ENCODE data around the gene SLC22A14.
"Not testable (repeated sequence)": the region's sequence is repeated elsewhere in the genome, so short reads cannot be mapped to it uniquely, and the experiment has no call there.

SLC22A14 gene

DNA sequence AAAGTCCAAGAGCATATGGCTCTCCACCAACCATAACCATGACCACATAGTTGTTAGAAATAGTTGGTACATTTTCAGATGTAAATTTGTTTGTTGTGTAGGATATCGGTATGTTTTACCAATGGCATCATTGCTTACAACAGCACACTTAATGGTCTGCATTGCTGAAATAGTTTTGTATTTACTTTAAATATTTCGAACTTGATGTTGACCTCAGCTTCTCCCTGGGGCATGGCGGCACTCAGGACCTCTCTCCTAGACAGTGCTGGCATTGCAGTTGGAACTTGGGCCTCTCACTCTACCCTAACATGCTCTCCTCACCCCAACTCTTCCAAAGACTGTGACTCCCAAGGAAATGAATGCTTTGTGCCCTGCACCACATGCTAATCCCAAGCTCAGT lies 11.5 kb upstream of the SLC22A14 start:
- DNase-seq (ENCODE audit: low spot score) = no peak

DNA sequence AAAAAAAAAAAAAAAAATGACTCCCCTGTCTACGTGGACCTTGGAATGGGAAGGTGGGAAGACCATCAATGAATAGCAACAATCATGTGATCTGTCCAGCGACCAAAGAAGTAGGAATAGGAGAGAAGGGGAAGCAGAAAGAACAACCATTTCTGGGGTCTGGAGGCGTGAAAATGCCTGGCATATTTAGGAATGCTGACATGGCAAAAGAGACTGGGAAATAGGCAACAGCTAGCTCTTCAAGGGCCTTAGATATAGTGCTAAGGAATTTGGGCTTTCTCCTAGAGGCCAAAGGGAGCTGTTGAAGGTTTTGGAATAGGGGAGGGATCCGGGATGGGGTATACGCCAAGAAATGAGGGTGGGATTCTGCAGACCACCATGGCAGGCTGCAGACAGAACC lies 10.5 kb upstream of the SLC22A14 start:
- no peak for DNase-seq (ENCODE audit: low spot score)

DNA sequence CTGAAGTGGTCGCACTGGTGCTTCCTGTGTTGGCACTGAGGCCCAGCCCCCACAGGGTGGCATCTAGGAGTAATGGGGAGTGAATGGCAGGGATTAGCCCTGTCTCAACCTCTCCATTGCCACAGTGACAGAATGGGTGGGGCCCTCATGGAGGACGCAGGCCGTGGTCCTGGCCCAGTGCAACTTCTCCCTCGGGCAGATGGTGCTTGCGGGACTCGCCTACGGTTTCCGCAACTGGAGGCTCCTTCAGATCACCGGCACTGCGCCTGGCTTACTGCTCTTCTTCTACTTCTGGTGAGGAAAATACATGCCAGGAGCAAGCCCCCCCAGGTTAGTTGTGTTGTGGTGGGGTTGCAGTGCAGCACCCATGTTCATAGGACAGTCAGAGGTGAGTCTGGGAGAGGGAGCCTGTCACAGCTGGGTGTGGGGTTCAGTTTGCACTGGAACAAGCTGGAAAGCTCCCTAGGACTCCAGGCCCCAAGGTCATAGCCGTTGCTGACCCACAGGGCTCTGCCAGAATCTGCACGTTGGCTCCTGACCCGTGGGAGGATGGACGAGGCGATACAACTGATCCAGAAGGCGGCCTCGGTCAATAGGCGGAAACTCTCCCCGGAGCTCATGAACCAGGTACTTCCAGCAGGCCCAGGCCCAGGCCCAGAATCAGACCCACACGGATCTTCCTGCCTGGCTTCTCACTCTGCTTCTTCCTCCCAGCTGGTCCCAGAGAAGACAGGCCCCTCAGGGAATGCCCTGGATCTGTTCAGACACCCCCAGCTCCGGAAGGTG lies 7.0 kb upstream of the SLC22A14 start:
- DNase-seq (ENCODE audit: low spot score) = no peak

DNA sequence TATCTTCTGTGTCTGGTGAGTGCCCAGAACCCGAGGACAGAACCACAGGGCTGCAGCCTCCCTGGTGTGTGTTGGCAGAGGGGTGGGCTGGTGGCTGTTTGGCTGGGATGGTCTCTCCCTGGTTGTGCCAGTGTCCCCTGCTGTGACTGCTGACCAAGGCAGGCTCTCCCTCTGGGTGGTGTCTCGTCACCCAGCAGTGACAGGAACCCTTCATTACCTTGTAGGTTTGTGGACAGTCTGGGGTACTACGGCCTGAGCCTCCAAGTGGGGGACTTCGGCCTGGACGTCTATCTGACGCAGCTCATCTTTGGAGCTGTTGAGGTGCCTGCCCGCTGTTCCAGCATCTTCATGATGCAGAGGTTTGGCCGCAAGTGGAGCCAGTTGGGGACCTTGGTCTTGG lies 6.4 kb upstream of the SLC22A14 start:
- no peak for DNase-seq (ENCODE audit: low spot score)

DNA sequence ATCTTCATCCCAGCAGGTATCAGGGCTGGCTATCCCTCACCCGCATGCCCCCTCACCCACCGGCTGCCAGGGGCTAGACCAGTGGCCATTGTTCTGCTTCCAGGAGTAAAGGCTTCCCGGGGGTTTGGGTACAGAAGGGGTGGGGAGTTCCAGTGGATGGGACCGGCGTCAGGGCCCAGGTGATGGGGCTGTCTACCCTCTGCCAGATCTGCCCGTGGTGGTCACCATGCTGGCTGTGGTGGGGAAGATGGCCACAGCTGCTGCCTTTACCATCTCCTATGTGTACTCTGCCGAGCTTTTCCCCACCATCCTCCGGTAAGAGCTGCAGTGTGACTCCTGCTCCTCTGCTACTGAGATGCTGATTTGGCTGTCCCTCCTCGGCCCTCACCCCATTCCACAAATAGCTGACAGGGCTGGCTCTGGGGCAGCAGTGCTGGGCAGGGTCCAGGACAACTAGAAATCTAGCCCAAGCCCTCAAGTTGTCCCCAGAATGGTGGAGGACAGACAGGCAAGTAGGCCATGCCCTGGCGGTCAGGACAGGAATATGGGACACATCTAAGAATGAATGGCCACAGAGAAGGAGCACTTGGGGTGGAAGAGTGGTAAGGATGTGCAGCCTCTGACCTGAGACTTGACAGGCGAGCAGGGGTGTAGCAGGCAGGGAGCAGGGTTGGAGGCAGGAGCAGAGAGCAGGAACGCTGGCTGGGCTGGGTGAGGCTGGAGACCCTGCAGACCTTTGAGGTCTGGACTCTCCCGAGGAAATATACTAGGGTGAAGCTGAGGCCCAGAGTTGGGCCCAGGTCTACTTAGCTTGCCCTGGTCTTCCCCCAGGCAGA lies 5.8 kb upstream of the SLC22A14 start:
- no peak for DNase-seq (ENCODE audit: low spot score)

DNA sequence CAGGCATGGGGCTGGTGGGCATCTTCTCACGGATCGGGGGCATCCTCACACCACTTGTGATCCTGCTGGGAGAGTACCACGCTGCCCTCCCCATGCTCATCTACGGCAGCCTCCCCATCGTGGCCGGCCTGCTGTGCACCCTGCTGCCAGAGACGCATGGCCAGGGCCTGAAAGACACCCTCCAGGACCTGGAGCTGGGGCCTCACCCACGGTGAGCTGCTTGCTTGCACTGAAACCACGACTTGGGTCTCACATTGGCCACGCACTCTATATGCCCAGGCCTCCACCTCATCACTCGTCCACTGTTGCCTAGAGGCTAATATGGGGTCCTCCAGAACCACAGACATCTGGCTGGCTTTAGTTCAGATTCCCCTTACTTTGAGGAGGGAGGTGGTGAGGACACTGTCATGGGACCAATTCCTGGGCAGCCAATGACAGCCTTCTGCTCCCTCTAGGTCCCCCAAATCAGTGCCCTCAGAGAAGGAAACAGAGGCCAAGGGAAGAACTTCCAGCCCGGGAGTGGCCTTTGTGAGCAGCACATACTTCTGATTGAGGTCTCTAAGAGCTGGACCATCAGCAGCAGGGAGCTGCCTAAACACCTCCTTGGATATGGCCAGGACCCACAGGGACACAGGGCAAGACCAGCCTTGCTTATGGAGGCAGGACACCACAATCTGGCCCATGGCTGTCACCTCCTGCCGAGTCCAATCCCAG lies 5.0 kb upstream of the SLC22A14 start:
- DNase-seq (ENCODE audit: low spot score) = no peak

DNA sequence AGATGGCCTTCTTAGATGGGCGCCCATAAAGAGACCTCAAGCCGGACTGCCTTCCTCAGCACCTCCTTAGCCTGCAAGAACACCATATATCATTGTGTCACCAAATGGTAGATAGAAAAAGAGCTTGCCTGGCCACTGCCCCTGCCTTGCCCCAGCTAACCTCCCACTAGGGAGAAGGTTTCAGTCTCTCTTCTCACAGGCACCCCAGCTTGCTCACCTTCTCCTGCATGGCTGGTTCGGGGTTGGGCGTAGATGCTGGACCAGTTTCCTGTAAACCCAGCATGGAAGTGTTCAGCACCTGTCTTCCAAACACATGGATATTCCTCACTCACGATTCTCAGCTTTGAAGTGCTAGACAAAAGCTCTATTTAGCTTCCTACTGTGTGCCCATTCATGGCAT lies 3.3 kb upstream of the SLC22A14 start:
- DNase-seq (ENCODE audit: low spot score) = no peak

DNA sequence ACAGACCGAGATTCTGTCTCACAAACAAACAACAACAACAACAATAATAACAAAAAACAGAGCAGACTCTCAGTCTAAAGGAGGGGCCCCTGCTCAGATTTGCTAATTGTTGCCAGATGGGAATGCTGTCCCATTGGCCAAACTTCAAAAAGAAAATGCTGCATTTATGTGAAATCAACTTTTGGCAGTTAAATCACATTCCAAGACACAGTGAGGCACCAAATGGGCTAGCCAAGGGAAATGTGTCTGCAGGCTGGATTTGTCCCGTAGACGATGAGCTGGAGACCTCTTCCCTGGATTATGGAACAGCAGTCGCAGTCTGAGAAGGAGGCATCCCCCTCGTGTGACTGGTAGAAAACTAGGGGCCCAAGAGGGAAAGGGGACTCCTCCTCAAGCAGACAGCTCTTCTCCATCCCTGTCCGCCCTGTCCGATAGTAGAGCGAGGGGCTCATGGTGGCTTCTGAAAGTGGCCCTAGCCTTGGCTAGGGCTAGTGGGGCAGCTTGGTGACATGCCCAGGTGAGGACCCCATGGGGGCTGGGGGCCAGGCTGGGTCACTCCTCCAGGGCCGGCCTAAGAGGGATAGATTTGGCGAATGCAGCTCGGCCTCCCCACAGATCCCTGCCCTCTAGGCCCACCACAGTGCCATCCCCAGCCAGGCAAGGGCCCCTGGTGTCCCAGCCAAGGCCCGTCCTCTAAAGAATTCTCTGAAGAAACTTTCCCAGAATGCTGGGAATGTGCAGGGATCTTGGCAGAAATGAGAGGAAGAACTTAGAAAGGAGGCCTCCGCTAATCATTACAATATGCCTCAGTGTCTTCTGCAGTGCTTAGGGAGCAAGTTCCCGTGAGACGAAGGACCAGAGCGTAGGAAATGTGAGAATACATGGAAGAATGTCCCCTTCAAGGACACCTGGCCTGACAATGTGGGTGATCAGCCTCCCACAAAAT lies 2.0 kb downstream of the SLC22A14 start:
- DNase-seq (ENCODE audit: low spot score) = no peak

DNA sequence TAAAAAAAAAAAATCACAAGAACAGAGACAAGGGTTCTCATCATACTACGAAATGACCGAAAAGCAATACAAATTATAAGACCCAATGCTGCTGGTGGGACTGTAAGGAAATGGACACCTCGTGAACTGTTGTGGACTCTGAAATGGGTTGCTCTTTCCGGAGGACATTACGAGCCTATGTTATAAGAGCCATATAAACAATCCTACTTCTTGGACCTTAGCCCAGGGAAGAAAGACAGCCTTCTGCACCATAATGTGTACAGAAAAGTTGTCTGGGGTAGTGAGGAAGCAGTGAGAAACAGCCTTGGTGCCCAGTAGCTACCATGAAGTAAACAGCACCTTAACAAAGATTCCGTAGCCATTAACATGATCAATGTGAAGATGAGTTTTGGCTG lies 2.7 kb downstream of the SLC22A14 start:
- no peak for DNase-seq (ENCODE audit: low spot score)

DNA sequence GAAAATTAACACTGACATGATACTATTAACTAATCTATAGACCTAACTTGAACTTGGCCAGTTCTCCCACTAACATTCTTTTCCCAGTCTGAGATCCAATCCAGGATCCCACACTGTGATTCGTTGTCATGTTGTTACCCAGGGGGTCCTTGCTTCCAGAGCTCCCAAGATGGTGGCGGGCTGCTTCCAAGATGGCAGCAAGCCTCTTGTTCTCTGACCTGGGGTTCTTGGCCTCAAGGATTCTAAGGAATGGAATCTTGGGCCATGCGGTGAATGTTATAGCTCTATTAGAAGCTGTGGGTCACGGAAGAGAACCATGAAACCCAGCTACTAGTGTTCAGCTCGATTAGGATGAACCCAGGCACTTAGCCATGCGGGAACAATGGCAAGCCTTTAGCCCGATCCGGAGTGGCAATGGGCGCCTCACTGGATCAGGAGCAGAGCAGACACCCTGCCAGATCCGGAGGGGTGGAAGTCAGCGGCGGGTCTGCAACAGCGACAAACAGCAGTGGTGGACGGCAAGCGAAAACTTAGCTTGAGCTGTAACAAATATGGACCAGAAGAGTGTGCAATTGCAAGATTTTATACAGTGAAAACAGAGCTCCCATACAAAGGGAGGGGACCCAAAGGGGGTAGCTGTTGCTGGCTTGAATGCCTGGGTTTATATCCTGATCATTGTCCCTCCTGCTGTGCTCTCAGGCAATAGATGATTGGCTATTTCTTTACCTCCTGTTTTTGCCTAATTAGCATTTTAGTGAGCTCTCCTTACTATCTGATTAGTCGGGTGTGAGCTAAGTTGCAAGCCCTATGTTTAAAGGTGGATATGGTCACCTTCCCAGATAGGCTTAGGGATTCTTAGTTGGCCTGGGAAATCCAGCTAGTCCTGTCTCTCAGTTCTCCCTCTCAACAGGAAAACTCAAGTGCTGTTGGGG lies 7.5 kb downstream of the SLC22A14 start:
- DNase-seq (ENCODE audit: low spot score) = not testable (repeated sequence)

DNA sequence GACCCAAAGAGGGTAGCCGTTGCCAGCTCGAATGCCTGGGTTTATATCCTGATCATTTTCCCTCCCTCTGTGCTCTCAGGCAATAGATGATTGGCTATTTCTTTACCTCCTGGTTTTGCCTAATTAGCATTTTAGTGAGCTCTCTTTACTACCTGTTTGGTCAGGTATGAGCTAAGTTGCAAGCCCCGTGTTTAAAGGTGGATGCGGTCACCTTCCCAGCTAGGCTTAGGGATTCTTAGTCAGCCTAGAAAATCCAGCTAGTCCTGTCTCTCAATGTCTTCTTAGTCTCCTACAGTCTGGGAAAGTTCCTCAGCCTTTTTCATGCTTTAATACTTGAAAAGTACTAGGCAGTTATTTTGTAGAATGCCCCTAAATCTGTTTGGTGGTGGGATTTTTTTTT lies 15.0 kb downstream of the SLC22A14 start:
- not testable (repeated sequence) for DNase-seq (ENCODE audit: low spot score)

DNA sequence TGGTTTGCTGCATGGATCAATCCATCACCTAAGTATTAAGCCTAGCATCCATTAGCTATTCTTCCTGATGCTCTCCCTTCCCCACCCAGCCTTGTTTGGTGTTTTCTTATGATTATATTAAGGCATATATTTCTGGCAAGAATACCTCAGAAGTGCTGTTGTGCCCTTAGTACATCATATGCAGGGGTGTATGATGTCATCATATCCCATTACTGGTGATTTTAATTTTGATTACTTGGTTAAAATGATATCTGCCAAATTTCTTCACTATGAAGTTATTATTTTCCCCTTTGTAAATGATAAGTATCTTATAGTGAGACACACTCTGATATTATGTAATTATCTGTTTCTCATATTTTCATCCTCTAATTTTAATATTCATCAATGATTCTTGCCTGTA lies 15.4 kb downstream of the SLC22A14 start:
- no peak for DNase-seq (ENCODE audit: low spot score)

DNA sequence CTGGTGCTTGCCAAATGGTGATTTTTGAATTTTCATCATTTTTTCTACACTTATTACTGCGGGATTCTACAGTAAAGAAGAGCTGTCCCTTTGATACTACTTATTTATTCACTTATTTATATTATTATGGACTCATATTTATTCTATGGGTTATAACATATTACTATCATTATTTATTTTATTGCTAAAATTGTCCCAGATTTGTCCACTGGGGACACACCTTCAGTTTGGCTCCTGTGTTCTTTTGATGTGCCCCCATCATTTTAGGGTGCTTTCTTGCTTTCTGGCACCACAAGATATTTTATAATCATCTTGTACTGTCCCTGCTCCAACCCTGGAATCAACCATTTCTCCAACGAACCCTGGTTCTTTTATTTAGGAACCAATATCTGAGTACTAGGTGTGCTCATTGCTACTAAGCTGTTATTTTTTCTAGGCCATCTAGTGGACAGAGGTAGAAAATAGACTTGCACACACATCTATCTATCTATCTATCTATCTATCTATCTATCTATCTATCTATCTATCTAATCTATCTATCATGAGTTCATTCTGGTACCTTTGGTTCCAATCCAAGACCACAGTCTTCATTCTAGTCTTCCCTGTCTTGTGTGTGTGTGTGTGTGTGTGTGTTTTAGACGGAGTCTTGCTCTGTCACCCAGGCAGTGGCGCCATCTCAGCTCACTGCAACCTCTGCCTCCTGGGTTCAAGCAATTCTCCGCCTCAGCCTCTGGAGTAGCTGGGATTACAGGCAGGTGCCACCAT lies 16.0 kb downstream of the SLC22A14 start:
- no peak for DNase-seq (ENCODE audit: low spot score)

DNA sequence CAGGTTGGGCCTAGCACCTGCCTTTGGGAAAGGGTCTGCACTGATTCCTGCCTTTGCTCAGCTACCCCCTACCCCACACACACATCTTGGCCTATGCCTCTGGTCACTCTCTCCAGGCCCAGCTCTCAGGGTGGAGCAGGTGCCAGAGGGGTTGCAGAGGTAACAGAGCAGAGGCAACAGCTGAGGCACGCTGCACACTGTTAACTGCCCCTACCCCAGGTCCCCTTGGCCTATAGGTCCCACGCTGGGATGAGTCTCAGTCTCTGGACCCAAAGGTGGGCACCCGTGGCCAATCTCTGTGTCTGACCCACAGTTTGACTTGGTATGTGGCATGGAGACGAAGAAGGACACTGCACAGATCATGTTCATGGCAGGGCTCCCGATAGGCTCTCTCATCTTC lies 24.8 kb downstream of the SLC22A14 start:
- no peak for DNase-seq (ENCODE audit: low spot score)

DNA sequence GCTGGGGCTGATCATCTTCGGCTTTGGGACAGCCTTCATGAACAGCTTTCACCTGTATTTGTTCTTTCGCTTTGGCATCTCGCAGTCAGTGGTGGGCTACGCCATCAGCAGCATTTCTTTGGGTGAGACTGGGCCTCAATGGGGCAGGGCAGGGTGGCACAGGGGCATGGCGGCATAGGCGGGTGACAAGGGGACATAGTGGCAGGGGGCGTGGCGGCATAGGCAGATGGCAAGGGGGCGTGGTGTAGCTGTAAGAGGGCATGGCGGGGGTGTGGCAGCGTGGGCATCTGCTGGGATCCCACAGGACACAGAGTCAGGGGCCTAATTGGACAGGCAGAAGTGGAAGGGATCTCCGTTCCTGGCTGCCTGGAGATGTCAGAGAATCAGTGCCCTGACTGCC lies 25.5 kb downstream of the SLC22A14 start:
- DNase-seq (ENCODE audit: low spot score) = no peak

DNA sequence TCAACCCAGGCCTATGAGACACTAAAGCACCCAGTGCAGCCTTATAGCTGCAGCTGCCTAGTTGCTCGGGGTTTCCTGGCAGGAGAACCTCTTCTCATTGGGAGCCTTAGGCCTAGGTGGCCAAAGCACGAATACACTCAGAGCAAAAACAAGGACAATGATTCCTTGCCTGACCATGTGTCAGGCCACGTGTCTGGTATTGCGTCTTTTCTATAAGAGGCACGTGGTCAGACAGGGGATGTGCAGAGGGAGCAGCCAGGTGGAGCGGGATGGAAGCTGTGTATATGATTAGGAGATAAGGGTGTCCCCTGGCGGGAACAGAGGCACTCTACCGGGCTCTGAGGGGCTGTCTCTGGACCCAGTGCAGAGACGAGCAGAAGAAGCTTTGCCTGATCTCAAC lies 26.4 kb downstream of the SLC22A14 start:
- no peak for DNase-seq (ENCODE audit: low spot score)

DNA sequence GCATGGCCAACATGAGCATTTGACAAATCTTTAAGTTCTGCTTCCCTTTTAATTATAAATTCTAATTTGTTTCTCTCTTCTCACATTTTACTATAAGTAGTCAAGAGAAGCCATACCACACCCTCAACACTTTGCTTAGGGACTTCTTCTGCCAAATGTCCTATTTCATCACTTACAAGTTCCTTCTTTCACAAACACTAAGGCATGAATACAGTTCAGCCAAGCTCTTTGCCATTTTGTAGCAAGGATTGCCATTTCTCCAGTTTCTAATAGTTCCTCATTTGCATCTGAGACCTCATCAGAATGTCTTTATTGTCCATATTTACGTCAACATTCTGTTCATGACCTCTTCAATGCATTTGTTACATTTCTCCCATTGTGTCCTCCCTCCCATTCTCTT lies 29.4 kb downstream of the SLC22A14 start:
- no peak for DNase-seq (ENCODE audit: low spot score)

DNA sequence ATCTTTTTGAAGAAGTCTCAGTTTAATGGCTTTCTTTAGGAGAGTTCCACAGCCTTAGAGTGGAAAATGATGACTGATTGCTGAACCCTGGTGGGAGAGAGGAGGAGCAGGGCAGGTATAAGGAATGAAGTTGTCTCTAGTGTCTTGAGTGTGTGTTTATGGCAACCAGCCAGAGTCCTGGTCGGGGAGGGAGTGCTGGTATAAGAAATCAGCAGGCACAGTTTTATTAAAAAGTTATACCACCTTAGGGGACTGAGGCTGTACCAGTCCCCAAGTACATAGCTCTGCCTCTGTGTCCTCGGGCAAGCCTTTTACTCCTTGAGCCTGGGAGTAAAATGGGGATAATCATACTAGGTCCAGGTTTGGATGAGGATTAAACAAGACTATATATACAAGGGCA lies 29.8 kb downstream of the SLC22A14 start:
- no peak for DNase-seq (ENCODE audit: low spot score)

DNA sequence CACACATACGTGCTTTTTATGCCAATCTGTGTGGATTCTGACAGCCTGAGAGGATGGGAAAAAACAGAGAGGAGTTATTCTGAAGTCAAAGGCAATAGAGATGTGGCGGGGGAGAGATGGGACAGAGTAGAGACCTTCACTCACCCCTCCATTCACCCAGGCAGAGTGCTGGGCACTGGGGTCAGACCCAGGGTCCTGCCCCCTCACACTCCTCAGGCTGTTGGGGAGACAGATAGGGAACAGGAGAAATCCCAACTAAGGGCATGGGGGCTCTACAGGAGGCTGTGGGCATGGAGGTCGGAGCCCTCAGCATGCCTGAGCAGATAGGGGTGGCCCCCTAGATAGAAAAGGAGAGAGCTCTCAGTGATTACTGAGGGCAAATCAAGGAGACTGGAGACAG lies 30.3 kb downstream of the SLC22A14 start:
- no peak for DNase-seq (ENCODE audit: low spot score)

DNA sequence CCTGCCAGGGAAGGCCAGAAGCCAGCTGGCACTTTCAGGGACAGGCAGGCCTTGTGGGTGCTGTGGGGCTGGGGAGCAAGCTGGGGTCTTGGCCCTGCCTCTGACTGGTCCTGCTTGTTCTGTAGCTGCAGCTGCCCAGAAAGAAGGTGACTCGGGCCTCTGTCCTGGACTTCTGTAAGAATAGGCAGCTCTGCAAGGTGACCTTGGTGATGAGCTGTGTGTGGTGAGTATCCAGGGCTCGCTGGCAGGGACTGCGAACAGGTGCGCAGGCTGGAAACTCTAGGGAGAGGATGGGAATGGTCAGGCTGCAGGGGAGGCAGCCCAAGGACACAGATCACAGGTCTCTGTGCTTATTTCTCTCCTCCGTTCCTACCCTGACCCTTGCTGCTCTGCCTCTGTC lies 31.2 kb downstream of the SLC22A14 start:
- no peak for DNase-seq (ENCODE audit: low spot score)
